IMR-90 (cell line): ENCODE measurements around the gene SIRT2. TPM values are rescaled to one million over a fixed set of nuclear protein-coding genes. Genes with fewer than 3 reads are reported as not detected.

Experiments
- ATAC-seq: fragments of 200-7000 bp; cut with Tn5 transposase; 2 replicates; pipeline ENCODE4 v1.9.1; 2020; ENCODE audit warnings: low read depth, mild to moderate bottlenecking, moderate library complexity
- BruUV-seq: library from RNA; stranded (reverse); fragments of 400-500 nt; replicated peaks from 2 replicates; lab custom pipeline; 2021; lab: Mats Ljungman, UMichigan
- CTCF ChIA-PET: fragments of 300-600 bp; formaldehyde crosslinking; extraction: SDS; loops from one replicate; lab custom pipeline; 2021; ENCODE audit warnings: antibody characterized with exemption; lab: Yijun Ruan, JAX
- POLR2A ChIA-PET: fragments of 300-600 bp; sonication (Branson Sonifier 250); formaldehyde crosslinking; loops from one replicate; lab custom pipeline; 2022; ENCODE audit warnings: antibody characterized with exemption; ENCODE audit not compliant: unreplicated experiment; lab: Charles Lee
- DNase-seq: peaks from one replicate; pipeline ENCODE4 v3.0.0; 2013
- H2AFZ ChIP-seq: replicated peaks from 2 replicates; pipeline ENCODE3; 2013; ENCODE audit warnings: low read length, mild to moderate bottlenecking; ENCODE audit not compliant: poor library complexity
- H2AK5ac ChIP-seq: 2 replicates; pipeline ENCODE4 v1.6.1; 2013; ENCODE audit warnings: low read depth, low read length, inconsistent platforms
- H2AK9ac ChIP-seq: replicated peaks from 2 replicates; pipeline ENCODE3; 2013; ENCODE audit warnings: mild to moderate bottlenecking, low read depth, low read length, moderate library complexity; ENCODE audit not compliant: poor library complexity
- H2BK120ac ChIP-seq: 2 replicates; pipeline ENCODE4 v1.6.1; 2013; ENCODE audit warnings: low read depth, low read length, inconsistent platforms
- H2BK15ac ChIP-seq: 3 replicates; pipeline ENCODE4 v1.6.1; 2013; ENCODE audit warnings: low read depth, low read length, inconsistent platforms
- H2BK20ac ChIP-seq: 2 replicates; pipeline ENCODE4 v1.6.1; 2013; ENCODE audit warnings: low read depth, mild to moderate bottlenecking, inconsistent platforms, low read length, moderate library complexity
- H2BK5ac ChIP-seq: 2 replicates; pipeline ENCODE4 v1.6.1; 2013; ENCODE audit warnings: mild to moderate bottlenecking, low read depth, low read length, inconsistent platforms; ENCODE audit not compliant: poor library complexity, severe bottlenecking
- H3K14ac ChIP-seq: replicated peaks from 2 replicates; pipeline ENCODE4 v1.6.1; 2013; ENCODE audit warnings: low read depth, low read length, inconsistent platforms
- H3K18ac ChIP-seq: 2 replicates; pipeline ENCODE4 v1.6.1; 2013; ENCODE audit warnings: low read depth, low read length, control low read depth
- H3K23ac ChIP-seq: 2 replicates; pipeline ENCODE4 v1.6.1; 2013; ENCODE audit warnings: low read depth, low read length, inconsistent platforms
- H3K27ac ChIP-seq: 2 replicates; pipeline ENCODE4 v1.5.1; 2013; ENCODE audit warnings: mild to moderate bottlenecking, control low read depth, low read length; ENCODE audit not compliant: insufficient read depth
- H3K27me3 ChIP-seq: 2 replicates; pipeline ENCODE4 v1.6.1; 2013; ENCODE audit warnings: low read length; ENCODE audit not compliant: control insufficient read depth, insufficient read depth
- H3K36me3 ChIP-seq: 2 replicates; pipeline ENCODE4 v1.6.1; 2013; ENCODE audit warnings: low read length, mixed read lengths; ENCODE audit not compliant: control insufficient read depth, insufficient read depth
- H3K4ac ChIP-seq: 2 replicates; pipeline ENCODE4 v1.6.1; 2013; ENCODE audit warnings: low read depth, low read length, inconsistent platforms
- H3K4me1 ChIP-seq: 2 replicates; pipeline ENCODE4 v1.6.1; 2013; ENCODE audit warnings: low read length, mixed read lengths; ENCODE audit not compliant: control insufficient read depth, insufficient read depth
- H3K4me2 ChIP-seq: 2 replicates; pipeline ENCODE4 v1.6.1; 2013; ENCODE audit warnings: low read depth, mild to moderate bottlenecking, control low read depth, low read length, moderate library complexity
- H3K4me3 ChIP-seq: 2 replicates; pipeline ENCODE4 v1.5.1; 2013; ENCODE audit warnings: low read depth, mild to moderate bottlenecking, control low read depth, low read length, moderate library complexity; ENCODE audit not compliant: insufficient read depth
- H3K56ac ChIP-seq: 2 replicates; pipeline ENCODE4 v1.6.1; 2013; ENCODE audit warnings: low read length, inconsistent platforms; ENCODE audit not compliant: insufficient read depth; ENCODE audit errors: extremely low read depth
- H3K79me1 ChIP-seq, 2 experiments: 2 replicates each; pipeline ENCODE4 v1.6.1; 2013; ENCODE audit warnings: low read length in 2 of 2, inconsistent platforms in 1 of 2, low read depth in 1 of 2
- H3K9ac ChIP-seq: 2 replicates; pipeline ENCODE4 v1.6.1; 2013; ENCODE audit warnings: low read depth, low read length, control low read depth
- H3K9me1 ChIP-seq: 2 replicates; pipeline ENCODE4 v1.6.1; 2013; ENCODE audit warnings: low read length, inconsistent platforms; ENCODE audit not compliant: insufficient read depth
- H3K9me3 ChIP-seq: 2 replicates; pipeline ENCODE4 v1.6.1; 2013; ENCODE audit warnings: low read length; ENCODE audit not compliant: control insufficient read depth, insufficient read depth
- H4K20me1 ChIP-seq: 2 replicates; pipeline ENCODE4 v1.6.1; 2013; ENCODE audit warnings: low read length, inconsistent platforms; ENCODE audit not compliant: insufficient read depth
- H4K5ac ChIP-seq: 2 replicates; pipeline ENCODE4 v1.6.1; 2013; ENCODE audit warnings: mild to moderate bottlenecking, low read depth, low read length, control low read depth
- H4K8ac ChIP-seq, 2 experiments: 2 replicates each; pipeline ENCODE4 v1.6.1; 2013; ENCODE audit warnings: low read depth in 2 of 2, low read length in 2 of 2, control low read depth in 1 of 2, inconsistent platforms in 1 of 2
- H4K91ac ChIP-seq: 2 replicates; pipeline ENCODE4 v1.6.1; 2013; ENCODE audit warnings: low read depth, low read length, inconsistent platforms; ENCODE audit not compliant: insufficient read depth
- CEBPB ChIP-seq: IDR thresholded peaks from 2 replicates; pipeline ENCODE4 v1.6.1; 2012; ENCODE audit warnings: low read depth, low read length, improper control_type of control experiment
- FOS ChIP-seq: fragments of 150-350 bp; IDR thresholded peaks from 2 replicates; pipeline ENCODE4 v1.6.1; 2016; ENCODE audit warnings: low read depth, low read length
- MAFK ChIP-seq: IDR thresholded peaks from 2 replicates; pipeline ENCODE4 v1.6.1; 2012; ENCODE audit warnings: low read depth, low read length, improper control_type of control experiment
- RAD21 ChIP-seq: IDR thresholded peaks from 2 replicates; pipeline ENCODE4 v1.6.1; 2012; ENCODE audit warnings: low read length, improper control_type of control experiment
- WGBS, 2 experiments: methylation state at CpG; one replicate each; pipeline versions ENCODE4 v1.1.5 to v1.1.7; 2013; ENCODE audit warnings: missing lambda C conversion rate in 2 of 2; ENCODE audit not compliant: insufficient read length in 1 of 2; ENCODE audit errors: extremely low coverage in 2 of 2; 5-methylcytosine and 5-hydroxymethylcytosine counted together
- dilution Hi-C: fragments of 300-500 bp; cut with HindIII; formaldehyde crosslinking; loops from one replicate; pipeline ENCODE4 v1.14.3; 2018; ENCODE audit warnings: low sequenced_read_pairs; ENCODE audit not compliant: unreplicated experiment
- in situ Hi-C: fragments of 300-500 bp; cut with MboI; formaldehyde crosslinking; loops from 3 replicates; pipeline ENCODE4 v1.14.3; 2019; ENCODE audit warnings: low sequenced_read_pairs, inconsistent platforms, mixed read lengths
- intact Hi-C: fragments of 100-400 bp; cut with micrococcal nuclease; formaldehyde crosslinking; loops from 2 replicates; pipeline ENCODE4 v1.10.0; 2022
- polyA plus RNA-seq, 3 experiments: library from polyadenylated mRNA; depleted of rRNA; stranded (reverse); fragments of >200 nt; gene quantifications; 2 replicates each; pipeline ENCODE4 v1.2.3, GENCODE V29; 2012; ENCODE audit warnings: low replicate concordance in 1 of 3
- total RNA-seq: library from RNA; depleted of rRNA; stranded (reverse); fragments of >200 nt; gene quantifications from 2 replicates; pipeline ENCODE4 v1.2.3, GENCODE V29; 2012

Gene SIRT2
- total and polyA plus RNA-seq, 2 of the 4 experiments (the other 2 are of a cell fraction), result 43.0 to 50.0 TPM

- TF ChIP-seq MAFK, result peak; percentile 5; the same call in 1 of the 2 replicates
Measured at GRCh38 chr19:38831142-38831605, 68.2 kb downstream of the SIRT2 start (continued).

- CTCF ChIA-PET, result no interaction called here
- peak; percentile 65 for DNase-seq
- no CpG with 5 or more reads among the region's 4 CpGs for WGBS, 2 experiments
Measured at GRCh38 chr19:38830039-38830733, 69.2 kb downstream of the SIRT2 start.

More at GRCh38 chr19:38830039-38830733, 69.2 kb downstream of the SIRT2 start:
- intact Hi-C loops, result loop anchor here (2.0 to 5.0 kb wide), 3 partner anchors 19 to 173 kb away; partner anchors contain the start of gene HNRNPL
- no peak for ATAC-seq
- 0 out of 3 replicates have a peak overlapping the region, but pooled peaks have one; percentile 23 for H2BK15ac ChIP-seq
- H4K20me1 ChIP-seq, result peaks cover 4% of the 10 kb centered on the region; the same call in 1 of the 2 replicates
- TF ChIP-seq MAFK (peak; percentile 89), RAD21 (no peak), CEBPB (peak; percentile 83), FOS (0 out of 2 replicates have a peak, but pooled peaks have one; percentile 17)
- H3K27ac ChIP-seq, result peak overlapping the region; percentile 32; the same call in 1 of the 2 replicates
- peak overlapping the region; percentile 68 for H2BK5ac ChIP-seq
- H2BK20ac ChIP-seq, result peak overlapping the region; percentile 72; the same call in 1 of the 2 replicates
- dilution Hi-C loops, result no loop called here
- POLR2A ChIA-PET, result no interaction called here
- H3K4me2 ChIP-seq, result peak overlapping the region; percentile 21; the same call in 1 of the 2 replicates
- H3K27me3 ChIP-seq, result no peaks in the 10 kb centered on the region
- peaks cover 6% of the 10 kb centered on the region for H3K36me3 ChIP-seq
- H2BK120ac ChIP-seq, result peak overlapping the region; percentile 32; the same call in 1 of the 2 replicates
- BruUV-seq, result no TSS peak
- H3K4ac ChIP-seq, result peak overlapping the region; percentile 94; the same call in 1 of the 2 replicates
- peaks cover 3% of the 10 kb centered on the region; the same call in 1 of the 2 replicates for H3K9me1 ChIP-seq
- H3K23ac ChIP-seq, result peak overlapping the region; percentile 66; the same call in 1 of the 2 replicates
- no peak overlapping the region for H3K56ac ChIP-seq
- H3K4me3 ChIP-seq, result no peak overlapping the region
- H2AK9ac ChIP-seq, result no peak overlapping the region
- no peaks in the 10 kb centered on the region for H3K9me3 ChIP-seq
- 0 out of 2 replicates have a peak overlapping the region, but pooled peaks have one; percentile 18 for H3K14ac ChIP-seq
- in situ Hi-C loops, result no loop called here
- H3K9ac ChIP-seq, result no peak overlapping the region
- H4K5ac ChIP-seq, result no peak overlapping the region
- H3K18ac ChIP-seq, result 0 out of 2 replicates have a peak overlapping the region, but pooled peaks have one; percentile 10
- H4K91ac ChIP-seq, result peak overlapping the region; percentile 44; the same call in 1 of the 2 replicates
- peaks cover 0 to 33% of the 10 kb centered on the region in 2 experiments; a peak in 2 of 4 replicates for H3K79me1 ChIP-seq
- no peak overlapping the region for H2AFZ ChIP-seq
- H4K8ac ChIP-seq, result 0 out of 4 replicates have a peak overlapping the region, but pooled peaks of 1 of the 2 experiments have one; percentile 38
- H2AK5ac ChIP-seq, result peak overlapping the region; percentile 97
- peaks cover 13% of the 10 kb centered on the region for H3K4me1 ChIP-seq
